CD4-positive, alpha-beta T cell treated with Interleukin-2 at 100 ng/mL for 4 hours (primary cell): Measurements from ENCODE around the gene SUMF2.
"Not testable (repeated sequence)": the region's sequence is repeated elsewhere in the genome, so short reads cannot be mapped to it uniquely, and the experiment has no call there.

Source experiments
- DNase-seq: peaks from one replicate; pipeline ENCODE4 v3.0.0-alpha.2; 2020; ENCODE audit warnings: low spot score

SUMF2 gene

DNA sequence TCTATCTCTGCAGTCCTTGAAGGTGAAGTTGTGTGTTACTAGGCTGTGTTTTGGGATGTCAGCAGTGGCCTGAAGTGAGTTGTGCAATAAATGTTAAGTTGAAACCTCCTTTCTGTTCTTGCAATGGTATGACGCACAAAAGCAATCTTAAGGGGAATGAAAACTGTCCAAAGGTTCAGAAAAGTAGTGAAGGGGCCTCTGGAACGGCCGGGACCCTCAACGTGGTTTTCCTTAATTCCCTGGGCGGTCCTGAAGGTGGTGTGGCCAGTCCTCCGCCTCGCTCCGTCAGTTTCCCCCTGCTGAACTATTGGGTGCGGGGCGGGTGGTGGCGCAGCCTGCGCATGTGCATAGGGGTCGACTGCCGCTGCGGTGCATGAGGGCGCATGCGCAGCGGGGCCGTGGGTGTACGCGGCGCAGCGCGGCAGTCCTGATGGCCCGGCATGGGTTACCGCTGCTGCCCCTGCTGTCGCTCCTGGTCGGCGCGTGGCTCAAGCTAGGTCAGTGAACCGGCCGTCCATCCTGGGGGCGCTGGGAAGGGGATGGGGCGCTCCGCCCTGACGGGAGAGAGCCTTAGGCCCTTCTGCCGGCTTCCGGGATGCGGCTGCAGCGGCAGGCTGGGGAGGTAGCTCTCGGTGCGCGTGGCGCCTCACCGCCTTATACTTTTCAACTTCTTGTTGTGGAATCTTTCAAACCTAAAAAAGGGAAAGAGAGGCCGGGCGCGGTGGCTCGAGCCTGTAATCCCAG, at the start of gene SUMF2:
Gene SUMF2 (plus strand): TSS at position 405 of the 744 bp plus-strand sequence. CDS start 26 bp downstream, at position 431.
- DNase-seq: peak; percentile 88

DNA sequence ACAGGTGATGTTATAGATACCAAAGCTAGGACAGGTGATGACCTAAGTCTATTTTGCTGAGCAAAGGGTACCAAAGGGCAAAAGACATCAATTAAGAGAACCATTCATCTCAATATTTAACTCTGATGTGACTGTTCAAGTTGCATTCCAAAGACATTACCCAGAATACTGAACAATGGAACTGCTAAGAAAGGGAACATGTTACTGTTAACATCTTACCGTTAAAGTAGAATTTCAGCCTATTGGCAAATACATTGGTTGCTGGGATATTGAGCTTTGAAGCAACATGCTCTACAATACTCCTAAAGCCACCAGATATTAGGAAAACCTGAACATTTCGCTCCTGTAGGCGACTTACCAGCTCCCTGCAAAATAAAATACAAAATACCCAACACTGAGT, 47.1 kb upstream of the SUMF2 start:
- not testable (repeated sequence) for DNase-seq

DNA sequence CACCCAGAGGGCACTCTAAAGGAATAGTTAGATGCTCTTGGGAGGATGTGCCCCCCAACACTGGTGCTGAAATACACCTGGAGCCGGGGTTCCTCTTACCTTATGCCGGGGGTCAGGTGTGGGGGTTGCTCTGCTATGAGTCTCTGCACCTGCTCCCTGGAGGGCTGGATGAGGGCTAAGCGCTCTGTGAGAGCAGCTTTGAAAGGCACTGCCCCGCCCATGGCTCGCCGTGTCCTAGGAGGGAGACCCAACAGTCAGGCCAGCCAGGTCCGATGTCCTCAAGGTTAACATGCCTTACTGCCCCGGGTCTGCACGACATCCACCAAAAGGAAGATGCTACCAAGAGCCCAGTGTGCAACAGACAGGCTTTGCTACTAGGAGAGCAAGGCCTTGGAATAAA, 44.6 kb upstream of the SUMF2 start:
- no peak for DNase-seq

DNA sequence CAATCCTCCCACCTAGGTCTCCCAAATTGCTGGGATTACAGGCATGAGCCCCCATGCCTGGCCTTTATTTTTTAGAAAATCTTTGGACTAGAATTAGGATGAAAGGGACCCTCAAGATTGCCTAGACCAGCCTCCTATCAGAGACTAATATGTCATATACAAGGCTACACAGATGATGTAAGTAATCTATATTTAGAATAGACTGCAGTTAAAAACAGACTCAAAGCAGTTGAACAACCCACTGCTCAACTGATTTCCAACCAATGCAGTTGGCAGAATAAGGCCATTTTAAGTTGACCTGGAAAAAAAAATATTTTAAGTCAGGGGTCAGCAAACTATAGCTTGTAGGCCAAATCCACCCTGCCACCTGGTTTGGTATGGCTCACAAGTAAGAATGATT, 40.6 kb upstream of the SUMF2 start:
- no peak for DNase-seq

DNA sequence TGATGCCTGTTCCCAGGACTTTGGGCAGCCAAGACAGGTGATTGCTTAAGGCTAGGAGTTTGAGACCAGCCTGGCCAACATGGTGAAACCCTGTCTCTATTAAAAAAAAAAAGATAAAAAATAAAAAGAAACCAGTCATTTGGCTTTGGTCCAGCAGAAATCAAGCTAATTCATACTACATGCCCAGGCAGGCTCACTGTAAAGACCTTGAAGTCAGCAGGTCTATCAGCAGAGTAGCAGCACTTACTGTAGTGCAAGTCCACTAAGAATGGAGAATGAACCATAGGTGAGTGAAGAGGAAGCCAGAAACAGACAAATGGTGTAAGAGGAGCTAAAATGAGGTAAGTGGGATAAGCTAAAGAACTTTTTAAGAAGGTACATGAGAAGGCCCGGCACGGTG, 37.5 kb upstream of the SUMF2 start:
- no peak for DNase-seq

DNA sequence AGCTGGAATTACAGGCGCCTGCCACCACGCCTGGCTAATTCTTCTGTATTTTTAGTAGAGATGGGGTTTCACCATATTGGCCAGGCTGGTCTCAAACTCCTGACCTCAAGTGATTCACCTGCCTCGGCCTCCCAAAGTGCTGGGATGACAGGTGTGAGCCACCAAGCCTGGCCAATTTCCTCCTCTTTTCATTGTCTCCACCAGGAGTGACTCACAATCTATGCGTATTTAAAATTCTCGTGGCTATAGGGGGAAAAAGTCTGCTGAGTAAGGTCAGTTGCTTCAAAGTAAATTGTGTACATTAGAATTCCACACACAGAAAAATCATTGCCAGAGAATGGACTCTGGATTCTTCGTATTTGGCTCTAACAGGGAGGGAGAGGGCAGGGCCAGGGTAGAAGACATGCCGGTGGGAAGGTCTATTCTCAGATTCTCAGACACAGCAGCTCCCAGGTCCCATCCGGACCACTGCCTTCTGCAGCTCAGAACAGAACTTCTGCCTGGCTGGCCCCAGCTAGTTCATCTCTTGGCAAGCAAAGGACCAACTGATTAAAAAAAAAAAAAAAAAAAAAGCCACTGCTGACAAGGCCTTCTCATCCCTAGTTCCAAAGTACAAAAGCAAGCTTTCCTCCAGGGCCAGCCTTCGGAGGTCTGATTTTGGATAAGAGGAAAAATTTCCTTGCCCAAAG, 35.0 kb upstream of the SUMF2 start:
- DNase-seq: no peak

DNA sequence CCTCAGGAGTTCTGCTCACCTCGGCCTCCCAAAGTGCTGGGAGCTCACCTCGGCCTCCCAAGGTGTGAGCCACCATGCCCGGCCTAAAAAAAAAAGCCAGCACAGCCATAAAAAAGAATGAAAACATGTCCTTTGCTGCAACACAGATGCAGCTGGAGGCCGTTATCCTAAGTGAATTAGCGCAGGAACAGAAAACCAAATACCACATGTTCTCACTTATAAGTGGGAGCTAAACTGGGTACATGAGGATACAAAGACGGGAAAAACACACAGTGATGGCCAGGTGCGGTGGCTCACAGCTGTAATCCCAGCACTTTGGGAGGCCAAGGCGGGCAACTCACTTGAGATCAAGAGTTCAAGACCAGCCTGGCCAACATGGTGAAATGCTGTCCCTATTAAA, 33.7 kb upstream of the SUMF2 start:
- no peak for DNase-seq

DNA sequence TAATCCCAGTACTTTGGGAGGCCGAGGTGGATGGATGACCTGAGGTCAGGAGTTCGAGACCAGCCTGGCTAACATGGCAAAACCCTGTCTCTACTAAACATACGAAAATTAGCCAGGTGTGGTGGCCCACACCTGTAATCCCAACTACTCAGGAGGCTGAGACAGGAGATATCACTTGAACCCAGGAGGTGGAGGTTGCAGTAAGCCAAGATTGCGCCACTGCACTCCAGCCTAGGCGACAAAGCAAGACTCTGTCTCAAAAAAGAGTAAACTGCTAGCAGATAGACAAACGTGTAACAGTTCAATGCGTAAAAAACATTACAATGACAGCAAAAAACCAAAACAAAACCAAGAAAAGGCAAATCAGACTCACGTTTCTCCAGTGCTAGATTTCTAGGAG, 32.5 kb upstream of the SUMF2 start:
- DNase-seq: not testable (repeated sequence)

DNA sequence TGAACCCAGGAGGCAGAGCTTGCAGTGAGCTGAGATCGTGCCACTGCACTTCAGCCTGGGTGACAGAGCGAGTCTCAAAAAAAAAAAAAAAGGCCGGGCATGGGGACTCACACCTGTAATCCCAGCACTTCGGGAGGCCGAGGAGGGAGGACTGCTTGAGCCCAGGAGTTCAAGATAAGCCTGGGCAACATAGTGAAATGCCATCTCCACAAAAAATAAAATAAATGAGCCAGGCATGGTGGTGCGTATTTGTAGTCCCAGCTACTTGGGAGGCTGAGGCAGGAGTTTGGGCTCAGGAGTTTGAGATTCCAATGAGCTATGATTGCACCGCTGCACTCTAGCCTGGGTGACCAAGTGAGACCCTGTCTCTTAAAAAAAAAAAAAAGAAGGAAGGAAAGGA, 31.5 kb upstream of the SUMF2 start:
- DNase-seq: not testable (repeated sequence)

DNA sequence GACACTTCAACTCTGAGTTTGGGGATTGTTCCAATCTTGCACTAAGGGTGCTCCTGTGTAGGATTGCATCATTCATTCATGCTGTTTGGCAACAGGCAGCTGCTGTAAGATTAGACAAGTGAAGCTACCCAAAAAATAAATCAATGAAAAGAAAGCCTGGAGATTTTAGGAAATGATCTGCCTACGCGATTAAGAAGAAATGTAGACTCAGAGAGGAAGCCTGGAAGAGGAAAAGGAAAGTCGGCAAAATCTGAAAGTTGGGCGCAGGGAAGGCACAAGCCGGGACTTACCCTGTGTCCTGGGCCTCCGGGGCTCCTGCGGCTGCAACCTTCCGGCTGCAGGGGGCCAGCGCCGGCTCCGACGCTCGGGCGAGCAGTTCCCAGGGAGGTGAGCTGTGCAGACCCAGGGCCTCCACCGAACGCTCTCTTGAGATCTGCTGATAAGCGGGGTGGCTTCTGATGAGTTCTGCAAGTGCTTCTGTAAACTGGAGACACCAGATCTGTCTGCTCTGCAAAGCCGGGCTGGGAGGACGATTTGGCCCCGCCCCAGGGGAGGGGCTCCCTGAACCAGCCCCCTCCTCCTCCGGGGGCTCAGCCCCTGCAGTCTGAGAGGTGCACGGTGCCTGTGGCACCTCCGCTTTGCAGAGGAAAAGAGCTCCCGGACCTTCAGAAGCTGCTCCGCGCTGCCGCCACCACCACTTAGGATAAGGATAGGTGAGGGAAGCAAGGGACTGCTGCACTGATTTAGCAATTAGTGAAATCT, 30.2 kb upstream of the SUMF2 start:
- peak; percentile 75 for DNase-seq

DNA sequence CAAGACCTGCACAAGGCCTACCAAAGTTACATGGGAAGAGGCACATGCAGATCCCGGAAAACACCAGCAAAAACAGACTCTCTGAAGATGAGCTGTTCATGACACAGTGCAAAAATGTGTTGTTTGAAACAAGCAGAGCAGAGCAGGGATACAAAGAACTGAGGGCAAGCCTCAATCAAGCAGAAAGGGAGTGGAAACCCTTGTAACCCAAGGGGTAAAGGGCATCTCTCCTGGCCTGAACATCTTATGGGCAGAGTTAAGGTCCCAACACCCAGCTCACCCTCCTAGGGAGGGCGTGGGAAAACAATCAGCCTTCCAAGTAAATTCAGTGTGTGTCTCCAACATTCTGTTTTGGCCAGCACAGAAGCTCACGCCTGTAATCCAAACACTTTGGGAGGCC, 23.4 kb upstream of the SUMF2 start:
- no peak for DNase-seq

DNA sequence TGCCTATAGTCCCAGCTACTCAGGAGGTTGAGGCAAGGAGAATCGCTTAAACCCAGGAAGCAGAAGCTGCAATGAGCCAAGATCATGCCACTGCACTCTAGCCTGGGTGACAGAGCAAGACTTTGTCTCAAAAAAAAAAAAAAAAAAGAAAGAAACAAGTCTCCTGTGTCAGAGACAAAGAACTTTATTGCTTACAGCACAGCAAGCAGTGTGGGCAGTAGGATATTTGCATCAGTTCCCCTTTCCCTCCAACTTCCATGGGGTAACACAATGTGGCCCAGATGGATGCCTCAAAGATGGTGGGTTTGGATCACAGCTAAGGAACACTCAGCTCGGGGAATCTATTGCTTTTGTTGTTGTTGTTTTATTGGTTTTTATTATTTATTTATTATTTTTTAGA, 18.3 kb upstream of the SUMF2 start:
- not testable (repeated sequence) for DNase-seq

DNA sequence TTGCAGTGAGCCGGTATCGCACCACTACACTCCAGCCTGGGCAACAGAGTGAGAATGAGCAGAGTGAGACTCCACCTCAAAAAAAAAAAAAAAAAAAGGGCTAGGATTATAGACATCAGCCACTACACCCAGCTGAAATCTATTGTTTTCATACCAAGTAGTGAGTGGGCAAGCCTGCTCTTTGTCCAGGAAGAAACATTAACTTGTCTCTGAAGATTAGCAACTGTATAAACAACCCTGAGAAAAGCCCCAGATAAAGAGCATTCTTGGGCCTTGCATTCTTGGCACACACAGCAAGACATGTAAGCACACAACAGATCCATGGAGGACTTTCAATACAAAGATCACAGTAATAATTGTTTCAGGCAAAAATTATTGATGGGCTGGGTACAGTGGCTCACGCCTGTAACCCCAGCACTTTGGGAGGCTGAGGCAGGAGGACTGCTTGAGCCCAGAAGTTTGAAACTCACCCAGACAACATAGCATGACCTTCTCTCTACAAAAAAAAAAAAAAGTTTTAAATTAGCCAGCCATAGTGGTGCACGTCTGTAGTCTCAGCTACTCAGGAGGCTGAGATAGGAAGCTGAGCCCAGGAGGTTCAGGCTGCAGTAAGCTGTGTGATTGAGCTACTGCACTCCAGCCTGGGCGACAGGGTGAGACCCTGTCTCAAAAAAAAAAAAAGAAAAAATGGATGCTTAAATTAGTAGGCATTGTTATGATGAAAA, 17.2 kb upstream of the SUMF2 start:
- no peak for DNase-seq

DNA sequence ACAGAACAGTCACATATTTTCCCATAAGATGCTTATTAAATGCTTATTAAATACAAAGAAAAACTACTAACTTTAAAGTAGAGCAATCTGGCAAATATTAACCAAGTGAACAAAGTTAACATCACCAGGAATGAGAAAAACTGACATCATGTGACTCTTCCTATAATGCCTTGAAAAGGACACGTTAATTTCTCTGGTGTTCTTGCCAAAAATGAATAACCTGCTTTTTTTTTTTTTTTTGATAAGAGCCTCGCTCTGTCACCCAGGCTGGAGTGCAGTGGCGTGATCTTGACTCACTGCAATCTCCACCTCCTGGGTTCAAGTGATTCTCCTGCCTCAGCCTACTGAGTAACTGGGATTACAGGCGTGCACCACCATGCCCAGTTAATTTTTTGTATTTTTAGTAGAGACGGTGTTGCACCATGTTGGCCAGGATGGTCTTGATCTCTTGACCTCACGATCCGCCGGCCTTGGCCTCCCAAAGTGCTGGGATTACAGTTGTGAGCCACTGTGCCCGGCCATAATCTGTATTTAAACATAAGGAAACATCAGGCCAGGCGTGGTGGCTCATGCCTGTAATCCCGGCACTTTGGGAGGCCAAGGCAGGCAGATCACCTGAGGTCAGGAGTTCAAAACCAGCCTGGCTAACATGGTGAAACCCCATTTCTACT, 16.5 kb upstream of the SUMF2 start:
- not testable (repeated sequence) for DNase-seq

DNA sequence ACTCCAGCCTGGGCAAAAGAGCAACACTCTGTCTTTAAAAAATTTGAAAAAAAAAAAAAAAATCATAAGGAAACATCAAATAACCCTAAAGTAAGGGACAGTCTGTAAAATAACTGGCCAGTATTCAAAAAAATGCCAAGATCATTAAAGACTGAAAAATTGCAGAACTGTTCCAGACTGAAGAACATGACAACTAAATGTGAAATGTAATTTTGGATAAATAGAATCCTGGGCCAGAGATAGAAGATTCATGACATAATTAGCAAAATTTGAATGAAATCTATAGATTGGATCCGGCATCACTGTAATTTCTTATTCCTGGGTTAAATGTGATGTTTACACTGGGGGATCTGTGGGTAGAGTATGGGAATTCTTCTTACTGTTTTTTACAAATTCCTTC, 15.8 kb upstream of the SUMF2 start:
- DNase-seq: no peak

DNA sequence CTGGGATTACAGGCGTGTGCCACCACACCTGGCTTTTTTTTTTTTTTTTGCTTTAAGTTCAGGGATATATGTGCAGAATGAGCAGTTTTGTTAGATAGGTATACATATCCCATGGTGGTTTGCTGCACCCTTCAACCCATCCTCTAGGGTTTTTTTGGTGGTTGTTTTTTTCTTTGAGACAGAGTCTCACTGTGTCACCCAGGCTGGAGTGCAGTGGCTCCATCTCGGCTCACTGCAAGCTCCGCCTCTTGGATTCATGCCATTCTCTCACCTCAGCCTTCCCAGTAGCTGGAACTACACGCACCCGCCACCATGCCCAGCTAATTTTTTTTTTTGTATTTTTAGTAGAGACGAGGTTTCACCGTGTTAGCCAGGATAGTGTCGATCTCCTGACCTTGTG, 15.3 kb upstream of the SUMF2 start:
- not testable (repeated sequence) for DNase-seq

DNA sequence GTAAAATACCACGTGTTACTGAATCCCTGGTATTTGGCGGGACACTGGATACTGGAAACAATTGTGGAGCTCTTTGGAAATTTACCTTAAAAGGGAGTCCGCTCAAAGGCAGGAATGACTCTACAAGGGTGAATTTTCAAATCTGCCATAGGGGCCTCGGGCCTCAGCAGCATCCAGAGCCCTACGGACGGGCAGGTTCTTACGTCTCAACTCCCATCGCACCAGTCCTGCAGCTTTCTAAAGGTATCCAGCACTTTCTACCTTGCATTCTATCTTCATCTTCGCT, 13.1 kb upstream of the SUMF2 start:
- DNase-seq: no peak

DNA sequence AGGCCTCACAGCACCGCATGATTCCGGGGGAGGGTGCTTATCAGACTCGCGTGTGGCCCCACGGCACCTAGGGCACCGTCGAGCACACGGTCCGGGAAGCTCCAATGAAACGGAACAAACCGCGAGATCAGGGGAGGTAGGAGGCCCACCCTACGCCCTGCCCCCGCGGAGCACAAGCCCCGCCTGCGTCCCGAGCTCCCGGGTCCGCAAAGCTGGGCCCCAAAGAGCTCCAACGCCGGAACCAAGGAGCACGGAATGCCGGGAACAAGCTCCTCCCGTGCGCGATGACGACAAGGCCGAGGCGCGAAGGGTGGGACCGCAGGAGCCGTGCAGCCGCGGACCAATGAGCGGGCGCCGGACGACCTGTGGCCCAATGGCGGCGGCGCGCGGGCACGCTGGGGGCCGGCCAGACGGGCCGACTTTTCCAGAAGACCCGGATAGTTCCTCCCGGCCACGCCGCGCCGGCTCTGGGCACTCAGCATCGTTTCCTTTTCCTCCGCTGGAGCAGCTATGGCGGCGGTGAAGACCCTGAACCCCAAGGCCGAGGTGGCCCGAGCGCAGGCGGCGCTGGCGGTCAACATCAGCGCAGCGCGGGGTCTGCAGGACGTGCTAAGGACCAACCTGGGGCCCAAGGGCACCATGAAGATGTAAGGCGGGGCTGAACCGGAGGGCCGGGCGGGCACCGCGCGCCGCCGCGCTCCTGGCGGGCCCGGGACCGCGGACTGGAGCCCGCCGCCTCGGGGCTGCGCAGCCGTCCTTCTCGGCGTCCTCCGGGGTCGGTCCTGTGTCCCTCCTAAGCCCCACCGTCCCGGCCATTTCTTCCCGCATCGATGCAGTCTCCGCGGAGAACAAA, 12.5 kb upstream of the SUMF2 start, which contains the start of the genes CCT6A and PSPH:
Gene CCT6A (plus strand): TSS at position 427 of the 853 bp plus-strand sequence. CDS start 84 bp downstream, at position 511.
Gene PSPH (minus strand): TSS at position 106 of the 853 bp plus-strand sequence. CDS start 30,232 bp downstream, outside the sequence.
- peak; percentile 89 for DNase-seq

DNA sequence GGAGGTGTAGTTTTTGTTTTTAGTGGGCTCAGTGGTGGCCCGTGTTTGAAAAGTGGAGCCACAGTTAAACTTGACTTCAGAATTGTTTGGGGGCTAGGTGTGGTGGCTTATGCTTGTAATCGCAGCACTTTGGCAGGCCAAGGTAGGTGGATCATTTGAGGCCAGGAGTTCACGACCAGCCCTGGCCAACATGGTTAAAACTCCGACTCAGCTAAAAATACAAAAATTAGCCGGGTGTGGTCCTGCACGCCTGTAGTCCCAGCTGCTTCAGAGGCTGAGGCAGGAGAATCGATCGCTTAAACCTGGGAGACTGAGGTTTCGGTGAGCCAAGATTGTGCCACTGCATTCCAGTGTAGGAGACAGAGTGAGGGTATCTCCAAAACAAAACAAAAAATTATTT, 10.7 kb upstream of the SUMF2 start:
- DNase-seq: no peak

DNA sequence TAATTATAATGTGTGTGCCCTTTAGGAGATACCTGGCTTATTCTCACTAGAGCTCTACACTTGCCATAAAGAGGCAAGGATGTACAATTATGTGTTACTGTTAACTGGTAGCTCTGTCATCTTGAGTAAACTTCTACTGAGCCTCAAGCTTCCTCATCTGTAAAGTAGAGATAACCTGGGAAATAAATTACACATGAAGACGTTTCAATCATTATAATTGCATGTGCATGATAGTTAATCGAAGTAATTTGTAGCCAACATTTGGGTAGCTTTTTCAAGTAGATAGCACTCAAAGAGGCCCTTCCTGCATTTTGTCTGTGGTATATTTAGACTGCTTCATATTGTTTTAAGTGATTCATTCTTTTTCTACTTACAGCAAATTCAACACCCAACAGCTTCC, 10.1 kb upstream of the SUMF2 start:
- no peak for DNase-seq

DNA sequence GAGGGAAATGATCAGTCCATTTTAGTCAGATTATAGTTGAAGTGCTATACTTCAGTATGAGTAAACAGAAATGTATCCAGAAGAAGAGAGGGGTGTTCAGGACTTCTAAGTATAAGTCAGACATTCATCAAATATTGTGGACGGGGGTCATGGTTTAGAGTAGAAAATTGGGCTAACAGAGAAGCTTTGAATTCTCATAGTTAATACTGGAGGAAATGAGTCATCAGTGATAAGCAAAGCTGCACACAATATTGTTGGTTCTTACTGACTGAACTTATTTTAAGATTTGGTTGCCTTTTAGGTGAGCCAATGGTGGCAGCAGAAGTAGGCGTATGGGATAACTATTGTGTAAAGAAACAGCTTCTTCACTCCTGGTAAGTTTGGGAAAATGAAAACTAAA, 1.7 kb upstream of the SUMF2 start:
- DNase-seq: peak; percentile 20
